GM04503 (cell line): Measurements from ENCODE around the gene RBM11.

Source experiments
- DNase-seq: peaks from one replicate; pipeline ENCODE4 v3.0.0-alpha.2; 2012; ENCODE audit warnings: low read depth

RBM11 gene

GRCh38 chr21:14271053-14271452 lies 55.1 kb downstream of the RBM11 start:
- DNase-seq: no peak

GRCh38 chr21:14271641-14272040 lies 55.7 kb downstream of the RBM11 start:
- DNase-seq: no peak

DNA sequence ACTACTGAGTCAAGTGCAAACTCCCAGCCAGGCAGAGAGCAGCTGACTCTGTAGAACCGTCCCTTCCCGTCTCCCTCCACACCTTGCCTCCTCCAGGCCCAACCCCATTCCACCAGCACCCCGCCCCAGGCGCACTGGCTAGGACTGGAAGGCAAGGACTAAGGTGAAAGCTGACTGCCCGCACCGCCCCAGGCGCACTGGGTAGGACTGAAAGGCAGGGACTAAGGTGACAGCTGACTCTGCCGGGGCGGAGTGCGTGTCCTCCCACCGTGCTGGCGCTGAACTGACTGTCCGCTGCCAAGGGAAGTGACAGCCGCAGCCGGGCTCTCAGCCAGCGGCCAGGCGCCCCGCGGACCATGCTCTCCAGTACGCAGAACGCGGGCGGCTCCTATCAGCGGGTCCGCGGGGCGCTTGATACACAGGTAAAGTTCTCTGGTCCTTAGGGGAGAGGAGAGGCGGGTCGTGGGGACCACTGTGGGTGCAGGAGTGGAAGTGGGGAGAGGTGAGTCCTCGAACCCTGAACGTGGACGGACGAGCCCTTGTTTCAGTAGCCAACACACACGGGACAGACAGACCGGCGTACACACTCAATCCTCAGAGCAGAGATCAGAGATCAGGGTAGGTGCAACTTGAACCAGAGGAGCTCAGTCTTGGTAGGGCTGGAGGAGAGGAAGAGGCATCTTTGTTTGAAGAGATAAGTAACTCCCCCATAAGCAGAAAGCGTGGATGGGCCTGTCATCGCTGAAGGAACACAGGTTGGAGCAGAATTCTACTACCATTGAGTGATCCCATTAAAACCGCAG lies 58.0 kb downstream of the RBM11 start:
- DNase-seq: no peak

DNA sequence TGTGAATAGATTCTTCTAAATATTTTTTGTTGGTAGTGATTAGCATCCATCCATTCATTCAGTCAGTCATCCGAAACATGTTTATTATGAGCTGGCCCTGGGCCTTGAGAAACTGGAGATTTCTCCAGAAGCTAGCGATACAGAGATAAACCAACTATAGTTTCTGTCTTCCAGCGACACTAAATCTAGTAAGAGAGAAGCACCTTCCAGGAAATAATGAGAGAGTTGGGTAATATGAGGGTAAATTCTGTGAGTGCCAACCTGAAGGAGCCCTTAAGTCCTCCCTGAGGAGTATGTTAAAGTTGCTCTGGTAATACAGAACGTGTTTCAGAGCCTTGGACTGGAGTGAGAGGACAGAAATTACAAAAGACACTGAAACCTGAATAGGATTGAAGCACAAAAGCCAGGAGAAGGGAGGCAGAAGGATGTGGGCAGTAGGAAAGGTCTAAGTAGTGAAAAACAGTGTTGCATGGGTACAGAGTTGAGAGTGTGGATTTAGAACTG lies 59.8 kb downstream of the RBM11 start:
- DNase-seq: no peak
